WTC11 (cell line): ENCODE results near the gene COL6A6. TPM values are rescaled to one million over a fixed set of nuclear protein-coding genes. Genes with fewer than 3 reads are reported as not detected.
A peak's percentile ranks its signal among the peaks of the same experiment; 100 is the strongest.

Experiments used
- ATAC-seq: fragments of 200-7000 bp; cut with Tn5 transposase; 2 replicates; pipeline ENCODE4 v1.10.0; 2021; ENCODE audit warnings: mild to moderate bottlenecking, moderate library complexity
- CTCF ChIA-PET: fragments of 300-600 bp; sonication (Branson Sonifier 250); formaldehyde crosslinking; loops from one replicate; lab custom pipeline; 2021; ENCODE audit warnings: antibody characterized with exemption; lab: Charles Lee
- POLR2A ChIA-PET: fragments of 350-600 bp; sonication (Branson Sonifier 250); formaldehyde crosslinking; loops from one replicate; lab custom pipeline; 2021; ENCODE audit warnings: antibody characterized with exemption; lab: Charles Lee
- DNase-seq: peaks from one replicate; pipeline ENCODE4 v3.0.0; 2021; ENCODE audit warnings: low spot score
- H3K27ac Mint-ChIP-seq: 2 replicates; pipeline ENCODE4 v1.8.0; 2021; ENCODE audit warnings: mixed read lengths
- H3K27me3 Mint-ChIP-seq: 2 replicates; pipeline ENCODE4 v1.8.0; 2021; ENCODE audit warnings: low read depth, mild to moderate bottlenecking, moderate library complexity, mixed read lengths
- H3K36me3 Mint-ChIP-seq: 2 replicates; pipeline ENCODE4 v1.8.0; 2021; ENCODE audit warnings: mixed read lengths
- H3K4me1 Mint-ChIP-seq: 2 replicates; pipeline ENCODE4 v1.8.0; 2022; ENCODE audit warnings: mixed read lengths
- H3K4me3 Mint-ChIP-seq: 2 replicates; pipeline ENCODE4 v1.8.0; 2021; ENCODE audit warnings: mild to moderate bottlenecking, moderate library complexity, mixed read lengths
- H3K9me3 Mint-ChIP-seq: 2 replicates; pipeline ENCODE4 v1.8.0; 2021; ENCODE audit warnings: mixed read lengths
- AFF4 ChIP-seq: sonication (generic); formaldehyde crosslinking; IDR thresholded peaks from 2 replicates; pipeline ENCODE4 v1.8.1; 2023; ENCODE audit warnings: mild to moderate bottlenecking, missing genetic modification reagents, borderline replicate concordance
- ATF2 ChIP-seq: sonication (generic); formaldehyde crosslinking; IDR thresholded peaks from 2 replicates; pipeline ENCODE4 v1.8.1; 2022; ENCODE audit warnings: low read depth, missing genetic modification reagents, borderline replicate concordance
- CBFB ChIP-seq: sonication (generic); formaldehyde crosslinking; IDR thresholded peaks from 2 replicates; pipeline ENCODE4 v1.8.1; 2022; ENCODE audit warnings: mild to moderate bottlenecking, low read depth, missing genetic modification reagents
- CTCF ChIP-seq: fragments of 200-600 bp; IDR thresholded peaks from 2 replicates; pipeline ENCODE4 v1.8.0; 2022; ENCODE audit warnings: antibody characterized with exemption
- E2F4 ChIP-seq: sonication (generic); formaldehyde crosslinking; IDR thresholded peaks from 2 replicates; pipeline ENCODE4 v1.8.1; 2022; ENCODE audit warnings: low read depth, mild to moderate bottlenecking, moderate library complexity, missing genetic modification reagents, borderline replicate concordance
- E2F5 ChIP-seq: sonication (generic); formaldehyde crosslinking; IDR thresholded peaks from 2 replicates; pipeline ENCODE4 v1.8.1; 2022; ENCODE audit warnings: mild to moderate bottlenecking, moderate library complexity, missing genetic modification reagents
- ESRRA ChIP-seq: sonication (generic); formaldehyde crosslinking; IDR thresholded peaks from 2 replicates; pipeline ENCODE4 v1.8.1; 2022; ENCODE audit warnings: mild to moderate bottlenecking, missing genetic modification reagents, borderline replicate concordance
- FOXP1 ChIP-seq: sonication (generic); formaldehyde crosslinking; IDR thresholded peaks from 2 replicates; pipeline ENCODE4 v1.8.0; 2022; ENCODE audit warnings: missing genetic modification reagents, mild to moderate bottlenecking, moderate library complexity, borderline replicate concordance
- GTF2I ChIP-seq: fragments of 250-450 bp; sonication (Bioruptor Pico); conservative IDR thresholded peaks from 2 replicates; pipeline ENCODE4 v1.4.0; 2021; ENCODE audit warnings: mild to moderate bottlenecking
- HMGA2 ChIP-seq: fragments of 250-450 bp; sonication (Bioruptor Pico); IDR thresholded peaks from 2 replicates; pipeline ENCODE4 v1.4.0; 2021; ENCODE audit warnings: mild to moderate bottlenecking, moderate library complexity
- HMGXB4 ChIP-seq: sonication (generic); formaldehyde crosslinking; IDR thresholded peaks from 2 replicates; pipeline ENCODE4 v1.8.1; 2023; ENCODE audit warnings: mild to moderate bottlenecking, moderate library complexity, missing genetic modification reagents
- IRF2 ChIP-seq: sonication (generic); formaldehyde crosslinking; IDR thresholded peaks from 2 replicates; pipeline ENCODE4 v1.8.0; 2022; ENCODE audit warnings: low read depth, missing genetic modification reagents, borderline replicate concordance
- MLX ChIP-seq: sonication (generic); formaldehyde crosslinking; IDR thresholded peaks from 2 replicates; pipeline ENCODE4 v1.8.1; 2023; ENCODE audit warnings: mild to moderate bottlenecking, missing genetic modification reagents, moderate library complexity
- PRRX2 ChIP-seq: fragments of 250-450 bp; sonication (Bioruptor Pico); IDR thresholded peaks from 2 replicates; pipeline ENCODE4 v1.8.0; 2021; ENCODE audit warnings: mild to moderate bottlenecking
- ZBTB21 ChIP-seq: sonication (generic); formaldehyde crosslinking; IDR thresholded peaks from 2 replicates; pipeline ENCODE4 v1.8.1; 2023; ENCODE audit warnings: mild to moderate bottlenecking, missing genetic modification reagents, borderline replicate concordance
- ZMAT4 ChIP-seq: fragments of 250-450 bp; sonication (Bioruptor Pico); IDR thresholded peaks from 2 replicates; pipeline ENCODE4 v1.9.0; 2021; ENCODE audit warnings: mild to moderate bottlenecking
- ZNF219 ChIP-seq: sonication (generic); formaldehyde crosslinking; IDR thresholded peaks from 2 replicates; pipeline ENCODE4 v1.8.0; 2023; ENCODE audit warnings: missing genetic modification reagents, mild to moderate bottlenecking, borderline replicate concordance
- ZNF232 ChIP-seq: sonication (generic); formaldehyde crosslinking; IDR thresholded peaks from 2 replicates; pipeline ENCODE4 v1.8.0; 2022; ENCODE audit warnings: mild to moderate bottlenecking, missing genetic modification reagents
- ZNF396 ChIP-seq: fragments of 250-450 bp; sonication (Bioruptor Pico); IDR thresholded peaks from 2 replicates; pipeline ENCODE4 v1.8.0; 2021; ENCODE audit warnings: mild to moderate bottlenecking, moderate library complexity, borderline replicate concordance
- ZNF423 ChIP-seq: fragments of 250-450 bp; sonication (Bioruptor Pico); IDR thresholded peaks from 2 replicates; pipeline ENCODE4 v2.1.2; 2022; ENCODE audit warnings: mild to moderate bottlenecking, moderate library complexity
- total RNA-seq: library from RNA; stranded (reverse); gene quantifications from 3 replicates; pipeline ENCODE4 v1.2.3, GENCODE V29; 2021

The COL6A6 gene
- total RNA-seq, 1 experiment from 2014 or later = 0.09 TPM

GRCh38 chr3:130537673-130538304, 20.8 kb downstream of the COL6A6 start:
- ChIA-PET POLR2A (no interaction called here), CTCF (interaction anchor here (1.0 to 1.8 kb wide), 6 partner anchors 33 to 262 kb away, joined by 3 to 22 read pairs (median 8); no protein-coding TSS in a partner anchor)
- TF ChIP-seq ZNF423 (CRISPR knock-in tag) = no peak
- TF ChIP-seq ZBTB21 (CRISPR knock-in tag) = no peak
- no peak for TF ChIP-seq ESRRA (CRISPR knock-in tag)
- TF ChIP-seq ZNF396 = no peak
- TF ChIP-seq ZNF219 (CRISPR knock-in tag) = no peak
- no peak for TF ChIP-seq PRRX2
- no peak for TF ChIP-seq GTF2I (CRISPR knock-in tag)
- TF ChIP-seq E2F4 (CRISPR knock-in tag) = no peak
- TF ChIP-seq IRF2 (CRISPR knock-in tag) = no peak
- no peak for TF ChIP-seq CBFB (CRISPR knock-in tag)
- TF ChIP-seq ZMAT4 = no peak
- no peak for TF ChIP-seq HMGA2 (CRISPR knock-in tag)
- no peak for TF ChIP-seq FOXP1
- no peak for TF ChIP-seq HMGXB4 (CRISPR knock-in tag)
- no peak for TF ChIP-seq MLX
- TF ChIP-seq CTCF = no peak
- no peak for TF ChIP-seq E2F5 (CRISPR knock-in tag)
- no peak overlapping the region for H3K27ac Mint-ChIP-seq
- ATAC-seq (no peak), DNase-seq (no peak)
- H3K4me3 Mint-ChIP-seq = no peak overlapping the region
- H3K9me3 Mint-ChIP-seq = no peaks in the 10 kb centered on the region
- no peaks in the 10 kb centered on the region for H3K36me3 Mint-ChIP-seq
- H3K4me1 Mint-ChIP-seq = no peaks in the 10 kb centered on the region
- no peaks in the 10 kb centered on the region for H3K27me3 Mint-ChIP-seq

GRCh38 chr3:130539005-130539404, 22.0 kb downstream of the COL6A6 start:
- Mint-ChIP-seq H3K4me1 (no peaks in the 10 kb centered on the region), H3K4me3 (no peak overlapping the region), H3K27ac (no peak overlapping the region), H3K9me3 (peaks cover under 1% of the 10 kb centered on the region; the same call in 1 of the 2 replicates), H3K36me3 (no peaks in the 10 kb centered on the region), H3K27me3 (no peaks in the 10 kb centered on the region)
- ATAC-seq = peak; percentile 92
- POLR2A ChIA-PET = no interaction called here
- peak; percentile 69 for DNase-seq
- CTCF ChIA-PET = interaction anchor here (0.6 to 1.9 kb wide), 15 partner anchors 9 to 262 kb away, joined by 3 to 22 read pairs (median 4); partner anchors contain the start of genes COL6A5 and COL6A6
- TF ChIP-seq AFF4 (CRISPR knock-in tag) = no peak
- TF ChIP-seq ATF2 = no peak
- TF ChIP-seq CTCF = peak; percentile 75
- TF ChIP-seq ZNF232 (CRISPR knock-in tag) = no peak
- no peak for TF ChIP-seq CBFB (CRISPR knock-in tag)
